GM19397 (cell line): ENCODE results near the gene KNDC1.

Experiments used
- ATAC-seq: cut with Tn5 transposase; IDR thresholded peaks from one replicate; pipeline ENCODE4 v1.9.1; 2021; ENCODE audit warnings: mild to moderate bottlenecking, moderate library complexity; ENCODE audit not compliant: unreplicated experiment

The KNDC1 gene

DNA sequence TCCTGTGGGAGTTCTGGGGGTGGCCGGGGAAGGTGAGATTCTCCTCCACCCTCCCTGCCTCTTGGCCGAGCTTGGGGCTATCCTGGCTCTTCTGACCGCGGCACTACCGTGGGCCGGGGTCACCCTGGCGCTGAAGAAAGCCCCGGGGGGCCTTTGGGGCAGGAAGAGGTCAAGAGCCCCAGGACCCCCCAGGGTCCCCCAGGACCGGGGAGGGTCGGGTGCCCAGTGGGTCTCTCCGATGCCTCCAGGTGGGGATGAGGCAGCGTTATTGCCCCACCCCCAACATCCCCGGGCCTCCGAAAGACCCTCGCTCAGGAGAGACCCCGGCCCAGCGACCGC is 439 bp upstream of the KNDC1 start:
- no peak for ATAC-seq

DNA sequence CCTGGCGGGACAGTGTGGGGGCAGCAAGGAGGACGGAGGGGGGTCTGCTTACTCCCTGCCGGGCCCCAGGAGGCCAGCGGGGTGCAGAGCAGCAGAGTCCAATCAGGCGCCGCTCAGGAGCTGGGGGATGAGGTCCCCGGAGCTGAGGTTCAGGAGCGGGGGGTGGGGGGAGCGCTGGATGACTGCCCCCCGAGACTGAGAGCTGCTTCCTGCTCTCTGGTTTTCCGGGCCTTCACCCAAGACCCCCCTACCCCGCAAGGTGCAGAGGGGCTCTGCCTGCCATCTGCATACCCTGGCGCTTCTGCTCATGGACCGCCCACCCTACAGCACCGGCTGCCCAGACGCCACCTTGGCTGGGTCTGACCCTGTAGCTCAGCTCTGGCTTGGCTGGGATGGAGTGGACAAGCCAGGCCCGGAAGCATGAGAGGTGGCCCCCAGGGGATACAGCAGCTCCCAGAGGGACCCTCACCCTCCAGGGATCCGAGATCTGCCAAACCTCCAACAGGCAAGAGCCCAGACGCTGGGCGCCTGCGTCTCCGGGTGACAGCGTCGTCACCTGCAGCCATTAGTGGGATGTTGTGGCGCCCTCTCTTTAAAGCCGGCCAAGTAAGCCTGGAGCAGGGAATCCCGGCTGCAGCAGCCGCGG is 930 bp downstream of the KNDC1 start:
- ATAC-seq, result no peak

DNA sequence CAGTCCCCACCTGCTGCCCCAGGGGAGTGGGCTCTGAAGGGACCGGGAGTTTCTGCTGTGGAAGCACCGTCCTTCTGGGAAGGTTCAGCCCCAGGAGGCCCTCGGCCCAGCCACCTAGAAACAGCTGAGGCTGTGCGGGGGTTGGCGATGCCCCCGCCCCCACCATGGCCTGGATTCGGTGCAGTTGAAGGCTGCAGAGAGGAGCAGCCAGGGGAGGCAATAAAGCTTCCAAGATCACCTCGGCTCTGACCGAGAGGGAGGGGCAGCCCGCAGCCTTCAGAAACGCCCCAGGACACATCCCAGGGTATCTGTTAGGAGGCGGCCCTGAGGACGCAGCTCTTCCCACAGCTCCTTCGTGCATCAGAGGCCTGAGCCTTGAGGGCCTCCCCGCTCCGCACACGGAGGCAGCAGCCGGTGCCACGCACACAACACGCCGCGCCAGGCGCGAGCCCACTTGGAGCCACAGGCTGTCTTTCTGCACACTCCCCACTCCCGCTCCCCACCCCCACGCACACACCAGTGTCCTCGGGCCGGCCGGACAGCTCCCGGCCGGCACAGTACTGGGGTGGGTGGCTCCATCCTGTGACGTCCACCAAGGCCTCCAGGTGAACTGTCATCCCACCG is 1.6 kb downstream of the KNDC1 start:
- ATAC-seq, result no peak

DNA sequence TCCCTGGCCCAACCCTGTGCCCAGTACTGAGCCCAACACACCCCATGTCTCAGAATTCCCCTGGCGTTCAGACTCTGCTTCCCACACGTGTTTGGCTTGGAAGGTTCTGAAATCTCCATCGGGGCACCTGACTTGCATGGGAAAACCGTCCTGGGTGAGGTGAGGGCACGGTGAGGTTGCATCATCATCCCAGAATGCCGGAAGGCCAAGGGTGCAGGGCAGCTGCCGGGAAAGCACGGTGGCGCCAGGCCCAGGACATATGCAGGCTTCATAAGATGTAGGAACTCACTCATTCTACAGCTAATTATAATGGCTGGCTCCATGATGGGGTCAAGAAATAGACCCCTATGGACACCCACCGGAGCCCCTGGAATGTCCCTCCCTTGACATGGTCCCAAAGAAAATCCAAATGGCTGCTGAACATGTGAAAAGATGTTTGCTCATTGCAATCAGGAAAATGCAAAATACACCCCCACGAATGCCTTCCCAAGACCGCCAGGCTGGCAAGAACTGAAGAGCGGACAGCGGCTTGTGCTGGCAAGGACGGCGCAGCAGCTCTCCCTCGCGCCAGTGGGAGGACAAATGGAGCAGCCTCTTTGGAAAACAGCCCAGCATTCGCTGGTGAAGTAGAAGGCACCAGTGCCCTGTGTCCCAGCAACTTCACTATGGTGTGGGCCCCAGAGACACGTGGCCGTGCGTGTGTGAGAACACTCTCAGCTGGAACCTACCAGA is 2.3 kb downstream of the KNDC1 start:
- ATAC-seq, result no peak

DNA sequence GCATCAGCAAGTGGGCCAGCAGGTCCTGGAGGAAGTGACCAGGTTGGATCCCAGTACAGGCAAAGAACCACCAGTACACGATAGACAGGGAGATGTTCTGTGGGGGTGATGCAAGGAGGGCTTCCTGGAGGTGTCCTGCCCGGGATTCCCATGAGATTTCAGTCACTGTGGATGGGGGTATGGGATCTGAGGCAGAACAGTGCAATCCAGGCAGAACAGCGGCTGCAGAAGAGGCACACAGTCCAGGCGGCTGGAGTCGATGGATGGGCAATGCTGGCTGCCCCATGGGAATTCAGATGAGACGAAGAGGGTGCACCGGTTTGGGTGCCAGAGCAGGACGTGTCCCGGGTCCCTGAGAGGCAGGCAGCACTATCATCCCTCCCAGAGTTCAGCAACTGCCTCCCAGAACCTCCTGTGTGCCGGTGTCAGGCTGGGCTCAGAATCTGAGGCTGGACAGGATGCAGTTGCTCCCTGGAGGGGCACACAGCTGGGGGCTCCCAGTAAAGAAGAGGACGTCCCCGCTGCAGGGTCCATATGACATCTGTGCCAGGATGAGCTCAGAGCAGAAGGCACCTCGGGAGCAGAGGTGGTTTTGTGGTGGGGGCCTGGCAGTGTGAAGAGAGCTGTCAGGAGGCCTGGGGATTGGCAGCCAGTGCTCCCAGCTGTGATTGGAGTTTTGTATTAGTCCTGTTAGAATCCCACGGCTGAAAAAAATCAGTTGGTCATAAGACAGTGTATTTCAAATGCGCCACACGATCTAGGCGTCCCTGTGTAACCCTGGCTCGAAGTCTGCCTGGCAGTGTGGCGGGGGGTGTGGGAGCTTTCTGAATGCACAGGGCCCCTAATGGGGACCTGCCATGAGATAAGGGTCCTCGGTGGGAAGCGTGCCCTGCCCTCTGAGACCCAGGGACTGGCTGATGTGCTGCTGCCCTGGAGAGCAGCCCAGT is 3.2 kb downstream of the KNDC1 start:
- ATAC-seq, result no peak

DNA sequence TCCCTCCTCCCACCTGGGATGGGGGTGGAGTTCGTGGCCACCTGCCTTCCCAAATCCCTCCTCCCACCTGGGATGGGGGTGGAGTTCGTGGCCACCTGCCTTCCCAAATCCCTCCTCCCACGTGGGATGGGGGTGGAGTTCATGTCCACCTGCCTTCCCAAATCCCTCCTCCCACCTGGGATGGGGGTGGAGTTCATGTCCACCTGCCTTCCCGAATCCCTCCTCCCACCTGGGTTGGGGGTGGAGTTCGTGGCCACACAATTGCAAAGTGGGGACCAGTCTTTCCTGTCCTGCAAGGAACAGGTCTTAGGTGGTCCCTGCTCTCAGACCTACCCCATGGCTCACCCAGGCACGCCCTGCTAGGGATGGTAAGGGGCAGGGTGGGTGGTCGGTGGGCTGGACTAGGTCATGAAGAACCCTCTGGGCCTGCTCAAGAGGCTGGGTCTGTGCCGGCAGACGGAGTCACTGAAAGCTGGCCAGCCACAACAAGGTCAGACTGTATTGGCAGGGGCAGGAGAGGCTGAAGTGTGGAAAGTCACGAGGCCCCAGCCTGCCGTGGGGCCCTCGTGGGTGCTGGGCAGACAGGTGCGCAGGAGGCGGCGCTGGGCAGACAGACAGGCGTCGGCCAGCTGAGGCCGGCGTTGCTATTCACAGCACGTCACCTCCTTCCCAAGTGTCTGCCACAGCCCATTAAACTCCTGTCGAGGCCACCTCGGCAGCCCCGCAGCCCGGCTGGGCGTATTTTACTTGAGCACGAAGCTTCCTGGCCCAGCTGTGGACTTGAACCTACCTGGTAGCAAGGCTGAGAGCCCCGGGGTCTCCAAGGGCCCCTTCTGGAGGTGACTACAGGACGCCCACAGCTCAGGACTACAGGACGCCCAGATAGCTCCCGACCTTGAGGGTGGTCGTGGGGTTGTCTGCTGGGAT is 4.1 kb downstream of the KNDC1 start:
- ATAC-seq, result no peak

DNA sequence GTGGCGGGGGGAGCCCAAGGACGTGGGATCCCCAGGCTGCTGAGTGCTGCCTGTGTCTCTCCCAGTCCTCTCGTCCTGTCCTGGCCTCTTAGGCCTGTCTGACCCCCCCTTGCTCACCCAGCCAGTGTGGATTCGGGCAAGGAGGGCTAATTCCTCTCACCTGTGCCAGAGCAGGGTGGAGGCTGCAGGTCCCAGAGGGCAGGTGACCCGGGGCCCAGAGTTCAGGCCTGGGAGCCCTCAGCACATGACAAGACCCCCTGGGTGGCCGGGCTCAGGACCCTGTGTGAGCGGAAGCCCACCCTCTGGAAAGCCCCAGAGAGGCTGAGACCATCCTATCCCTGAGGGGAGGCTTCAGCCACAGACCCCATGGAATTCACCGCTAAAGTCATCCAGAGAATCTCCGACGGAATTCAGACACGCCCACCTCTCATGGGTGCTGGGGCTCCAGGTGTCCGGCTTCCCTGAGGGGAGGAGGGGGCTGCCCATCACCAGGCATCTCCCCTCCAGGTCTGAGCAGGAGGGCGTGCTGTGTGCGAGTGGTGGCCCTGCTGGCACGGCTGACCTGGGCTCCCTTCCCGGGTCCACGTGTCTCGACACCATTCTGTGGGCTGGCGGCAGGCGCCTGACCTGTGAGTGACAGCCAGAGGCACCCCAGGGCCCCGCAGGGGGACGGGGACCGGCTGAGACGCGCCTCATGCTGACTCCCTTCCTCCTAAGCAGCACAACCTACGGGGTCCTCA is 5.0 kb downstream of the KNDC1 start:
- no peak for ATAC-seq

DNA sequence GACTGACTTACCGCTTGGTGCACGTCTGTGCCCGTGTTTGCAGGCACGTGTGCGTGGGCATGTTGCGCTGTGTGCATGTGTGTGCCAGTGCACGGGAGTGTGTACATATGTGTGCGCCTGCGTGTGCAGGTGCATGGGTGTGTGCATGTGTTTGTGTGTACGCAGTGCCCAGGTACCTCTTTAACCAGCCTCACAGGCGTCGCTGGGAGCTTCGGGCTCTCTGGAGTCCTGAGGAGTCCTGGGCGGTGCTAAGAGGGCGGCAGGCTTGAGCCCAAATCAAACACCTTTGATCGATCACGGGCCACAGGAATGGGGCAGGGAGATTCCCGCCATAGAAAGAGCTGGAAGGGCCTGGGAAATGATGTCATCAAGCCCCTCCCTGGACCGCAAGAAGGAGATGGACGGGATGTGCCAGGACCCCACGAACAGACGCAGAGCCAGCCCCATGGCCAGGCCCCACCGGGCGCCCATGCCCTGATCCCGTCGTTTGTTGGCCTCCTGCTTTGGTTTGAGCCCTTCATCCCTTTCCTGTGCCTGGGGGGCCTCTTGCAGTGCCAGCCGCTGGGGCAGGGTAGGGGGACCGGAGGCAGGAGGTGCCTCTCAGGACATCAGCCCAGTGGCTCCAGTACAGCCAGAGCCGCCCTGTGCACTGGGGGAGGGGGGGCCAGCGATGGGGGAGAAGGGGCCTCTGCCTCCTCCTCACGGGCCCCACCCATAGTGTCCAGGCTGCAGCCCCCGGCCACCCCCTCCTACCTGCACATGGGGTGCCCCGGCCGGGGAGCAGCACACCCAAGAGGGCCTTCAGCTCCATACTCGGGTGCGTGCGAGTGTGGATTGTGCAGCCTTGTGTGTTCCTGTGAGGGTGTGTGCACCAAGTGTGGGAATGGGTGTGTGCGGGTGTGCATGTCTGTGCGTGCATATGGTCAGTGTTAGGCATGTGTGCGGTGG is 5.8 kb downstream of the KNDC1 start:
- no peak for ATAC-seq

DNA sequence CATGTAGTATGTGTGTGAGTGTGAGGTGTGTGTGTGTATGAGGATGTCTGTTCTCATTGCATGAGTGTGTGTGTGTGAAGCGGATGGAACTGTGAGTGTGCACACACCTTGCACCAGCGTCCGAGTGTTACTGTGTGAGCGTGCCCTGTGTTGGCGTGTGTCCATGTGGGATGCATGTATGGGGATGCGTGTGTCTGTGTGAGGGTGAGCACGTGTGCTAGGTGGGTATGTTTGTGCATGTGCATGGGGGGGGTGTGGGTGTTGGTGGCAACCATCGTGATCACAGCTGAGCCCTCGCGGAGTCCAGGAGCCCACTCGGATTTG is 6.4 kb downstream of the KNDC1 start:
- no peak for ATAC-seq

DNA sequence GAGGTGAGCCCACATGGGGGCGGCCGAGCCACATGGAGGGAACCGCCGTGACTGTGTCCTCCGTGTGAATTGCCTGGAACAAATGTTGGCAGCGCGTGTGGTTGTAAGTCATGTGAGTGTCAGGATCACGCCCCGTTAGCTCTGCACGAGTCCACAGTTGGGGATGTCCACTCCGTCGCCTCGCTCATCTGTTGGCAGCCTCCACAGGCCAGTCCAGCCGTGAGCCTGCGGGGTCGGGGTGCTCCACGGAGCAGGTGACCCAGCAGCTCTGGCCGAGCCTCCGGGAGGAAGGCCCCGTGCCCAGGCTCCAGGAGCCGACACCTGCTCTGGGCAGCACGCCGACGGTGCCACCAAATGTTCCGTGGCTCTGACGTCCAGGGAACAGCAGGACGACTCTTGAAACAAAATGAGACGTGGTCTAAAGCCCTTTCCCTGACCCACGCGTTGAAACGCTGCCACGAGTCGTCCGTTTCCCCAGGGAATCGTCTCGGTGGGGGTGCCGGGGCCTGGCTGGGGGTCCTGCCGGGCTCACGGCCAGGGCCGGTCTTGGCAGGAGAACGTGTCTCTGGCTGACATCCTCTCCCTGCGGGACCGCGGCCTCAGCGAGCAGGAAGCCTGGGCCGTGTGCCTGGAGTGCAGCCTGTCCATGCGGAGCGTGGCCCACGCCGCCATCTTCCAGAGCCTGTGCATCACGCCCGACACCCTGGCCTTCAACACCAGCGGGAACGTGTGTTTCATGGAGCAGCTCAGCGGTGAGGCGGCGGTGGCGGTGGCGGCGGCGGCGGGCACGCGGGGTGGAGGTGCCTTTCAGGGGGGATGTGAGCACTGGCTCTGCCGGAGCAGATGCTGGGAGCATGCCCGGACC is 7.0 kb downstream of the KNDC1 start:
- ATAC-seq, result no peak

DNA sequence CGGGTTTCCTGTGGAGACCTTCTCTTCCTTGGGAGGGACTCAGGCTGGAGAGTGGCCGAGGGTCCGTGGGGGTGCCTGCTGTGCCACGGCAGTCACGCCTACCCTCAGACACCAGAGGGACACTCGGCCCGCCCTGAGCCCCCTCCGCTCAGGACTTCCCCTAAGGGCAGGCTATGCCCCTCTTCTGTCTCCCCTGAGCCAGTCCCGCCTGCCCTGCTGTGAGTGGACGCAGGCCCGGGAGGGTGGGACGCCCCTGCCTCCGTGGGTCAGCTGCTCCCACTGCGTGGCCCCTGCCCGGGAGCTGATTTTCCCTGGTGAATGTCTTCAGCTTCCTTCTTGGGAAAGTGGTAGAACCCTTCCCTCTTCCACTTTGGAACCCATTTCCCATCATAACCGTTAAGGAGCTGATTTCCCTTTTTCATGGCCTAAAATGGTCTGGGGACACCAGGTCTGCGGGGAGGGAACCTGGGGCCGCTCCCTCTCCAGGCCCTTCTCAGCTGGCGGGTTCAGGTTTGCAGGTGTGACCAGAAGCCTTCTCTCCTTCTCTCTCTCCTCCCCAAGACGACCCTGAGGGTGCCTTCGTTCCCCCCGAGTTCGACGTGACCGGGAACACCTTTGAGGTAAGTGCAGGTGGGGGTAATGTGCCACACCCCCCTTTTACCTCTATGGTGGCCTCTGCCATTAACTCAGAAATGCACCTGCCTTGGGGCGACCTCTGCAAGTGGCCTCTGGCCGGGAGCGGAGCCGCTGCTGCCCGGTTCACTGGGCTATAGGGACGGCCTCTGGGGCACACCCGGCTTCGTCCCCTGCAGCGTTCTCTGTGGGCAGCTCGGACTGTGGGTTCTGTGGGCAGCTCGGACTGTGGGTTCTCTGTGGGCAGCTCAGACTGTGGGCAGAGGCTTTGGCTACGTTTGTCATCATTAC is 7.9 kb downstream of the KNDC1 start:
- ATAC-seq, result no peak

DNA sequence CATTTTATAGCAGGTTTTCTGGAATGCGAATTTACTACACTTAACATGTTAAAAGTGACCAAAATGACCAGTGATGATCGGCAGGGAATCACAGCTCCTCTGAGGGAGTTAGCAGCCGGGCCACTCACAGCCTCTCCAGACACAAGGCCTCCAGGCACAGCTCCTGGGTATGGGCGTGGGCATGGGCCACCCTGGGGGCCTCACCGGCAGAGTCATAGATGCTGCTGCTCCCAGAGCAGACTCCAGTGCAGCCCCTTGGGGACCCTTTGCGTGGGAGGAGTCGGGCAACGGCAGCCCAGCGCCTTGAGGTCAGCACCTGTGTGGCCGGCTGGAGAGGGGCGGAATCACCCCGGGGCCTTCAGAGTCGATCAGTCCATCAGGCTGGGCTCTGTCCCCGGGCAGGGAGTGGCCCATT is 8.6 kb downstream of the KNDC1 start:
- ATAC-seq, result no peak

DNA sequence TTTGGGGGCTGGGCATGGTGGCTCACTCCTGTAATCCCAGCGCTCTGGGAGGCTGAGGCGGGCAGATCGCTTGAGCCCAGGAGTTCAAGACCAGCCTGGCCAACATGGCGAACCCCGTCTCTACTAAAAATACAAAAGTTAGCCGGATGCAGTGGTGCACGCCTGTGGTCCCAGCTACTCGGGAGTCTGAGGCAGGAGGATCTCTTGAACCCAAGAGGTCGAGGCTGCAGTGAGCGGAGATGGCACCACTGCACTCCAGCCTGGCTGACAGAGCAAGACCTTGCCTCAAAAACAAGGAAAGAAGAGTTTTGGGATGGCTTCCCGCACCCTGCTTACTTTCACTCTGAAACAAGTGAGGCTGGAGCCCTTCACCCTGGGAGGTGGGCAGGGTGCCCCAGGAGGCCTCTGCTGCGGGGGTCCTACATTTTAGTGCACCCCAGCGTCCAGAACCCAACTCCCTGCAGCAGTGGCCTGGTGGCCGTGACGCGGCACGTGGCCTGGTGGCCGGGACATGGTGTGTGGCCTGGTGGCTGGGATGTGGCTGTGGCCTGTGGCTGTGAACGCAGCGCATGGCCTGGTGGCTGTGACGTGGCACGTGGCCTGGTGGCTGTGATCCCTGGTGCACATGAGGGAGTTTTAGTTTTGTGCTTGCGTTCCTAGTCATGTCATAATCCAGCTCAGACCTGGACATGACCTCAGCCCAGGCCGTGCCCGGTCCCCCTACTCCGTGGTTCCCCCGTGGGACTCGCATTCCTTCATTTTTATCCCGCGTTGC is 9.3 kb downstream of the KNDC1 start:
- no peak for ATAC-seq

DNA sequence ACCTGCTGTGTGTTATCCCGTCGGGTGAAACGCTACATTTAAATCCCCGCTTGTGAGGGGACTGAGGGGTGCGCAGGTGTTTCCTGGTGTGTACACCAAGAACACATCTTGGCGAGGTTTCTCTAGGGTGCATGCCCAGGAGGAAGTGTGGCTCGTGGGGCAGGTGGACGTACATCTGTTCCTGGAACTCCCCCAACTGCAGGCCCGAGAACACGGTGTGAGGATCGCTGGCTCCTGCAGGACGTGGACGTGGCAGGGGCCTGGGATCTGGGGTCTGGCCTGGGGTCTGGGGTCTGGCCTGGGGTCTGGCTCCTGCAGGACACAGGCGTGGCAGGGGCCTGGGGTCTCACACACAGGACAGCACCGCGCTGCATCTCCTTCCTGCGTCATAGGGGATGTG is 10.1 kb downstream of the KNDC1 start:
- no peak for ATAC-seq

DNA sequence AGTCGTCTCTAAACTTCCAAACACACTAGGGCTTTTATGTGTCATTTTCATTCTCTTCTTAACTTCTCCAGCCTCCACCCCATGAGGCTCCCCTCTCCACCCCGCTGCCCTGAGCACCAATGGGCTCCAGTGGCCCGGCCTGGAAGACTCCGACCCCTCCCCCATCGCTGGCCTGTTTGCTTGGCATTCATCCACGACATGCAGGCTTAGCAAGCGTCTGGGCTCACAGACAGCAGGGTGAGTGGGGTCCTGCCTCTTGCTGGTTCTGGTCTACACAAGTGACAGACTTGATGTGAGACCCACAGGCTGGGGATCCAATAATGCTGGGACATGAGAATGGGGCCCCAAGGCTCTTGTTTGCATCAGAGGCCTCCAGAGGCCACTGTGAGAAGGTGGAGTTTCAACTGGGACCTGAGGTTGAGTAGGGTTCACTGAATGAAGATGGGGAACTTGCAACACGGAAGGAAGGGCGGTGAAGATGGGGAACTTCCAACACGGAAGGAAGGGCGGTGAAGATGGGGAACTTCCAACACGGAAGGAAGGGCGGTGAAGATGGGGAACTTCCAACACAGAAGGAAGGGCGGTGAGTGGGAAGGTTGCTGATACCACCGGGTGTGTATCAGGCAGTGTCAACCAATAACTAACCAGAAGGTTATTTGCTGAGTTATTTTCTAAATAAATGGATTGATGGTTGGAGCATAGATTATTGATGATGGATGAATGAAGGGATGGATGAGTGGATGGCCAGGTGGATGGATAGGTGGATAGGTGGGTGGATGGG is 14.0 kb downstream of the KNDC1 start:
- no peak for ATAC-seq
